Right atrium auricular region (tissue), 2 donors: ENCODE data around the gene MED12L. TPM values are rescaled to one million over a fixed set of nuclear protein-coding genes. Genes with fewer than 3 reads are reported as not detected.

Experiments used
- DNase-seq: peaks from one replicate; pipeline ENCODE4 v3.0.0-alpha.2; 2019; ENCODE audit warnings: low spot score
- H3K27ac ChIP-seq, 2 donors: fragments of 200-600 bp; sonication (generic); 1 replicate in 1 of 2; 2 replicates in 1 of 2; pipeline ENCODE4 v1.5.1; 2016 to 2019
- H3K27me3 ChIP-seq, 2 donors: fragments of 200-600 bp; sonication (generic); one replicate each; pipeline versions ENCODE4 v1.5.1 to v1.6.0; 2017 to 2019
- H3K36me3 ChIP-seq: fragments of 200-600 bp; sonication (generic); one replicate; pipeline ENCODE4 v1.5.1; 2016
- H3K4me1 ChIP-seq, 2 donors: fragments of 200-600 bp; sonication (generic); one replicate each; pipeline versions ENCODE4 v1.5.1 to v1.6.0; 2017 to 2019
- H3K4me3 ChIP-seq, 2 donors: fragments of 200-600 bp; sonication (generic); 1 replicate in 1 of 2; 2 replicates in 1 of 2; pipeline ENCODE4 v1.5.1; 2017 to 2019; ENCODE audit warnings: mild to moderate bottlenecking in 1 of 2, moderate library complexity in 1 of 2
- H3K9me3 ChIP-seq, 2 donors: fragments of 200-600 bp; sonication (generic); one replicate each; pipeline ENCODE4 v1.5.1; 2019
- total RNA-seq, 2 donors: library from RNA; depleted of rRNA; stranded (reverse); fragments of >200 nt; gene quantifications; one replicate each; pipeline ENCODE4 v1.1.0, GENCODE V29; 2016
- TF ChIP-seq, protein P1 (sequence below), 2 donors: fragments of 200-600 bp; sonication (generic); IDR thresholded peaks; one replicate each; pipeline ENCODE4 v1.5.1; 2019; ENCODE audit warnings: antibody characterized with exemption in 2 of 2

The MED12L gene
- total RNA-seq, 2 donors from 2014 or later, result 0.07 to 0.35 TPM

DNA sequence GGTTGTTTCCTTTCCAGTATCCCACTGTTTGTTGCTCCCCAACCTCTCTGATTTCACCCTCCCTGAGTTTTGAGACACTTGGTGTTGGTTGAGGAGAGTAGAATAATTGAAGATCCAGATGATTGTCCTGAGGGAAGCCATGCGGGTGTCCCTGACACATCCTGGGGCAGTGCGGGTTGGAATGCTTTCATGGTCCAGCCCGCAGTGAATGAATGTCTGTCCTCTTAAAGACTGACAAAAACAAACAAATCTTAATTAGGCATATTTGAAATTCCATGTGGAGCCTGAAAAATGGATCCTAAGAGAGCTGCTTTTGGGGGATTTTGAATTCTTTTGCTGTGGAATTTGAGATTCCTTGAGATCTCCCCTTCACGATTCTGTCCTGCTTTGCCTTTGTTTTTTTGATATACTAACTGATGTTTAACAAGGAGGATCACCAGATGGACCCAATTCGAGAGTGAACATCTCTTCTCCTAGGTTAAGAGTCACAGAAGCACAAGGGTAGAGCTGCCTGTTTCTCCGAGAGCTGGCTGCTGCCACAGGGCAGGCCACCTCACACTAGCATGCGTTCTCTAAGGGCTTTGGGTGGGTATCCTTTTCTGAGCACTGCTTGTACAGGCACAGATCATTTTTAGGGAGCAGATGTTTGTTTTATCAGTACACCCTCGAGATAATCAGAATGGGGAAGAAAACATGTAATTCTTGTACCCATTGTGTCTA, 70.1 kb downstream of the MED12L start:
- H3K4me1 ChIP-seq, result no peaks in the 10 kb centered on the region
- TF ChIP-seq, protein P1, sequence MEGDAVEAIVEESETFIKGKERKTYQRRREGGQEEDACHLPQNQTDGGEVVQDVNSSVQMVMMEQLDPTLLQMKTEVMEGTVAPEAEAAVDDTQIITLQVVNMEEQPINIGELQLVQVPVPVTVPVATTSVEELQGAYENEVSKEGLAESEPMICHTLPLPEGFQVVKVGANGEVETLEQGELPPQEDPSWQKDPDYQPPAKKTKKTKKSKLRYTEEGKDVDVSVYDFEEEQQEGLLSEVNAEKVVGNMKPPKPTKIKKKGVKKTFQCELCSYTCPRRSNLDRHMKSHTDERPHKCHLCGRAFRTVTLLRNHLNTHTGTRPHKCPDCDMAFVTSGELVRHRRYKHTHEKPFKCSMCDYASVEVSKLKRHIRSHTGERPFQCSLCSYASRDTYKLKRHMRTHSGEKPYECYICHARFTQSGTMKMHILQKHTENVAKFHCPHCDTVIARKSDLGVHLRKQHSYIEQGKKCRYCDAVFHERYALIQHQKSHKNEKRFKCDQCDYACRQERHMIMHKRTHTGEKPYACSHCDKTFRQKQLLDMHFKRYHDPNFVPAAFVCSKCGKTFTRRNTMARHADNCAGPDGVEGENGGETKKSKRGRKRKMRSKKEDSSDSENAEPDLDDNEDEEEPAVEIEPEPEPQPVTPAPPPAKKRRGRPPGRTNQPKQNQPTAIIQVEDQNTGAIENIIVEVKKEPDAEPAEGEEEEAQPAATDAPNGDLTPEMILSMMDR (IDR thresholded peaks at IDR 0.05), result no peak
- no peaks in the 10 kb centered on the region for H3K9me3 ChIP-seq
- no peak for DNase-seq
- no peak overlapping the region for H3K27ac ChIP-seq
- H3K4me3 ChIP-seq, result no peak overlapping the region
- H3K27me3 ChIP-seq, result no peaks in the 10 kb centered on the region
- no peaks in the 10 kb centered on the region for H3K36me3 ChIP-seq

DNA sequence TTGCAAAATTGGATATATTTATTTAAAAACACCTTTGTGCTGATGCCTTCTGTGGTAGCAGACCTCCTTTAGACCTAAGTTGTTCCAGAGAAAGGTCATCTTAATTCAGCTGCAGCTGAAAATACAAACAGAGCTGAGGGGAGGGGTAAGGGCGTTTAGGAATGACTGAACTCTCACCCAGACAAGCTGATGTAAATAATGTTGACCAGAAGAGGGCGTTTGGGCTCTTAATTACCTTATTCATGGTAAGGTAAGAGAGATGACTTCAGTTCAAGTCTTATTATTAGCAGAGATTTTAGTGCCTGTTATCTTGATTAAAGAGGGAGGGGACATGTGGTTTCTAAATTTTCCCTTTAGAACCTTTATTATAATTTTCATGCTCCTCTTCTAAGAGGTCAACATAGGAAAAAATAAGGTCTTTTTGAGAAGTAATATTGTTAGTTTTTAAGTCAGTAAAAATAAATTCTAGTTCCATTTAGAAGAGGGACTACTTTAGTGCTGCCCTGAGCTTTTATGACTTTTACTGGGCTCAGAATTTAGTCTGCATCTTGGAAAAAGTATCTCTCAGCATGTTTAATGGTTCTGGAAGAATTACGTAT, 71.3 kb downstream of the MED12L start:
- Histone ChIP-seq H3K36me3 (no peaks in the 10 kb centered on the region), H3K4me3 (no peak overlapping the region), H3K27me3 (no peaks in the 10 kb centered on the region), H3K9me3 (no peaks in the 10 kb centered on the region), H3K4me1 (no peaks in the 10 kb centered on the region), H3K27ac (no peak overlapping the region)
- TF ChIP-seq, protein P1 (IDR thresholded peaks at IDR 0.05), result peak; percentile 30 to 58
- no peak for DNase-seq

DNA sequence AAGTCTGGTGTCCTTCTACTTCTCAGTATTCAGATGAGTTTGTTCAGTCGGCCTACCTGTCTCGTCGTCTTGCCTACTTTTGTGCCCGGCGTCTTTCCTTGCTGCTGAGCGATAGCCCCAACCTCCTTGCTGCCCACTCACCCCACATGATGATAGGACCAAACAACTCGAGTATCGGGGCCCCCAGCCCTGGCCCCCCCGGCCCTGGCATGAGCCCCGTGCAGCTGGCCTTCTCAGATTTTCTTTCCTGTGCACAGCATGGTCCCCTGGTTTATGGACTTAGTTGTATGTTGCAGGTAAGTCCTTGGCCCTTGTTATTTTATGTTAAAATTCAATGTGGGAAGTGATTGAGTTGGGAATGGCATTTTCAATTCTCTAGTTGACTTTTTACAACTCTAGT, 74.3 kb downstream of the MED12L start:
- Histone ChIP-seq H3K4me3 (no peak overlapping the region), H3K36me3 (no peaks in the 10 kb centered on the region), H3K27ac (no peak overlapping the region), H3K27me3 (no peaks in the 10 kb centered on the region), H3K4me1 (no peaks in the 10 kb centered on the region), H3K9me3 (no peaks in the 10 kb centered on the region)
- TF ChIP-seq, protein P1 (IDR thresholded peaks at IDR 0.05), result no peak
- DNase-seq, result no peak

DNA sequence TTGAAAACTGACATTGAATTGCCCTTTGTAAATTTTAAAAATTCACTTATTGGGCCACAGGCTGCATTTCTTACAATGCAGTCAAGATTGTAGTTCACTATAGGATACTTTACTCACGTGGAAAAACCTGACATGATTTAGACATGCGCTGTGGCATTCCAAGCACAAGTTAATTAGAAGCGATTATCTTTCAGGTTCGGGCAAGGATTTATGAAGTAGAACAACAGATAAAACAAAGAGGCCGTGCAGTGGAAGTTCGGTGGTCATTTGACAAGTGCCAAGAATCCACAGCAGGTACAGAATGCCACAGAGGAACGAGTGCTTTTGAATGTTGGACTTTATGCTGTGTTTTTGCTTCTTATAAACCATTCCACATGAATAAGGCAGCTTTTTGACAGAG, 79.8 kb downstream of the MED12L start:
- Histone ChIP-seq H3K36me3 (no peaks in the 10 kb centered on the region), H3K4me3 (no peak overlapping the region), H3K27ac (no peak overlapping the region), H3K4me1 (no peaks in the 10 kb centered on the region), H3K27me3 (no peaks in the 10 kb centered on the region), H3K9me3 (no peaks in the 10 kb centered on the region)
- no peak for DNase-seq
- TF ChIP-seq, protein P1 (IDR thresholded peaks at IDR 0.05), result no peak

DNA sequence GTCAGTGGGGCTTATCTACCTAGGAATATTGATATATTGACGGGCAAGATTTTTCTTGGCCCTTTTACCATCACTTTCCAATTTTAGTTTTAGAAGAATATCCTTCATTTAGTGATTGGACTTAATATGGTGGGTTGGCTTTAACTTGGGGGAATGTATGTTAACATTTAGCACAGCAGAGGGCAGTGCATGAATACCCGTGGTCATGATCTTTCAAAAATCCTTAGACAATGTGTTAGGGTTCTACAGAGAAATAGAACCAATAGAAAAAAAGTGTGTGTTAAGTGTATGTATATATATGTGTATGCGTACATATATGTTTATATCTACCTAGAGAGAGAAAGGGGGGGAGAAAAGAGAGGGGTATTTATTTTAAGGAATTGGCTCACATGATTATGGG, 80.7 kb downstream of the MED12L start:
- Histone ChIP-seq H3K4me1 (no peaks in the 10 kb centered on the region), H3K4me3 (no peak overlapping the region), H3K27me3 (no peaks in the 10 kb centered on the region), H3K9me3 (no peaks in the 10 kb centered on the region), H3K27ac (no peak overlapping the region), H3K36me3 (no peaks in the 10 kb centered on the region)
- TF ChIP-seq, protein P1 (IDR thresholded peaks at IDR 0.05), result no peak
- DNase-seq, result no peak
